Tibial artery (tissue), 4 donors: ENCODE measurements around the gene XRCC4.
"Not testable (repeated sequence)": the region's sequence is repeated elsewhere in the genome, so short reads cannot be mapped to it uniquely, and the experiment has no call there.

Experiments
- DNase-seq, 2 donors: peaks; one replicate each; pipeline ENCODE4 v3.0.0-alpha.2; 2019
- H3K27ac ChIP-seq, 2 donors: fragments of 200-600 bp; sonication (generic) in 1 of 2; 1 replicate in 1 of 2; 2 replicates in 1 of 2; pipeline ENCODE4 v1.5.1; 2018 to 2019; ENCODE audit warnings: mild to moderate bottlenecking in 1 of 2
- H3K27me3 ChIP-seq, 2 donors: fragments of 200-600 bp; sonication (generic) in 1 of 2; one replicate each; pipeline versions ENCODE4 v1.5.1 to v1.6.0; 2016 to 2019
- H3K36me3 ChIP-seq, 3 donors: fragments of 200-600 bp; sonication (generic) in 2 of 3; one replicate each; pipeline ENCODE4 v1.5.1; 2016 to 2019; ENCODE audit warnings: mild to moderate bottlenecking in 2 of 3
- H3K4me1 ChIP-seq, 4 donors: fragments of 200-600 bp; sonication (generic) in 2 of 4; 1 replicate in 3 of 4; 2 replicates in 1 of 4; pipeline ENCODE4 v1.5.1; 2016 to 2019
- H3K4me3 ChIP-seq, 2 donors: fragments of 200-600 bp; sonication (generic) in 1 of 2; 1 replicate in 1 of 2; 2 replicates in 1 of 2; pipeline ENCODE4 v1.5.1; 2018 to 2019; ENCODE audit warnings: mild to moderate bottlenecking in 2 of 2
- H3K9me3 ChIP-seq, 3 donors: fragments of 200-600 bp; sonication (generic) in 1 of 3; one replicate each; pipeline ENCODE4 v1.5.1; 2016 to 2019
- CTCF ChIP-seq, 2 experiments: fragments of 200-600 bp in 1 of 2; fragments of 450-650 bp in 1 of 2; IDR thresholded peaks; one replicate each; pipeline ENCODE4 v1.5.1; 2017 to 2019; ENCODE audit warnings: antibody characterized with exemption in 2 of 2, mild to moderate bottlenecking in 1 of 2, moderate library complexity in 1 of 2
- intact Hi-C: fragments of 100-400 bp; cut with DNase I; formaldehyde crosslinking; loops from one replicate; pipeline ENCODE4 v1.15.0; 2023; ENCODE audit warnings: low total_unique reads

The XRCC4 gene

GRCh38 chr5:83058726-83059125 lies 18.6 kb upstream of the XRCC4 start:
- no peak overlapping the region for H3K4me3 ChIP-seq
- H3K4me1 ChIP-seq = peaks cover 0 to 17% (median 0%) of the 10 kb centered on the region in 4 donors
- peaks cover 0 to 14% (median 10%) of the 10 kb centered on the region in 3 donors for H3K36me3 ChIP-seq
- H3K27ac ChIP-seq = no peak overlapping the region
- no peaks in the 10 kb centered on the region for H3K9me3 ChIP-seq
- TF ChIP-seq CTCF (IDR thresholded peaks at IDR 0.05) = no peak
- intact Hi-C loops = no loop called here
- no peaks in the 10 kb centered on the region for H3K27me3 ChIP-seq
- DNase-seq = no peak

GRCh38 chr5:83059341-83059740 lies 18.0 kb upstream of the XRCC4 start:
- Histone ChIP-seq H3K4me1 (peaks cover 0 to 17% (median 0%) of the 10 kb centered on the region in 4 donors), H3K27ac (no peak overlapping the region), H3K27me3 (no peaks in the 10 kb centered on the region), H3K36me3 (peaks cover 0 to 14% (median 10%) of the 10 kb centered on the region in 3 donors), H3K4me3 (no peak overlapping the region), H3K9me3 (no peaks in the 10 kb centered on the region)
- no peak for DNase-seq
- intact Hi-C loops = no loop called here
- TF ChIP-seq CTCF (IDR thresholded peaks at IDR 0.05) = no peak

GRCh38 chr5:83066548-83067110 lies 10.7 kb upstream of the XRCC4 start:
- Histone ChIP-seq H3K27me3 (no peaks in the 10 kb centered on the region), H3K9me3 (no peaks in the 10 kb centered on the region), H3K27ac (no peak overlapping the region), H3K4me3 (no peak overlapping the region), H3K36me3 (no peaks in the 10 kb centered on the region), H3K4me1 (peaks cover 0 to 40% (median 0%) of the 10 kb centered on the region in 4 donors)
- intact Hi-C loops = no loop called here
- no peak for DNase-seq
- TF ChIP-seq CTCF (IDR thresholded peaks at IDR 0.05) = no peak

GRCh38 chr5:83067377-83067776 lies 10.0 kb upstream of the XRCC4 start:
- intact Hi-C loops, H3K36me3 ChIP-seq, H3K27ac ChIP-seq, DNase-seq, H3K9me3 ChIP-seq, H3K4me3 ChIP-seq, H3K27me3 ChIP-seq: not testable (repeated sequence)
- H3K4me1 ChIP-seq = peaks cover 0 to 47% (median 0%) of the 10 kb centered on the region in 4 donors

GRCh38 chr5:83069096-83069799 lies 8.1 kb upstream of the XRCC4 start:
- intact Hi-C loops = no loop called here
- Histone ChIP-seq H3K27ac (no peak overlapping the region), H3K36me3 (no peaks in the 10 kb centered on the region), H3K9me3 (no peaks in the 10 kb centered on the region), H3K4me3 (no peak overlapping the region), H3K4me1 (peaks cover 0 to 63% (median 0%) of the 10 kb centered on the region in 4 donors), H3K27me3 (no peaks in the 10 kb centered on the region)
- TF ChIP-seq CTCF (IDR thresholded peaks at IDR 0.05) = no peak
- no peak for DNase-seq

GRCh38 chr5:83071286-83072051 lies 5.9 kb upstream of the XRCC4 start:
- Histone ChIP-seq H3K27me3 (no peaks in the 10 kb centered on the region), H3K4me1 (peaks cover 0 to 74% (median 17%) of the 10 kb centered on the region in 4 donors), H3K27ac (no peak overlapping the region), H3K4me3 (no peak overlapping the region), H3K9me3 (no peaks in the 10 kb centered on the region), H3K36me3 (no peaks in the 10 kb centered on the region)
- DNase-seq = no peak
- intact Hi-C loops = no loop called here
- TF ChIP-seq CTCF (IDR thresholded peaks at IDR 0.05) = no peak
